HL-60 (cell line): ENCODE measurements around the gene FBXO21.

ENCODE experiments used
- DNase-seq, 2 experiments: peaks; one replicate each; pipeline ENCODE4 v3.0.0-alpha.2; 2010 to 2020; ENCODE audit warnings: low read depth in 1 of 2, low spot score in 1 of 2
- H3K27ac ChIP-seq: fragments of 250-450 bp; sonication (Bioruptor Pico); replicated peaks from 2 replicates; pipeline ENCODE4 v1.5.1; 2020; ENCODE audit warnings: mild to moderate bottlenecking, moderate library complexity
- H3K27me3 ChIP-seq: fragments of 250-450 bp; sonication (Bioruptor Pico); 2 replicates; pipeline ENCODE4 v1.5.1; 2021; ENCODE audit warnings: mild to moderate bottlenecking, moderate library complexity; ENCODE audit not compliant: insufficient read depth, poor library complexity, severe bottlenecking
- H3K4me3 ChIP-seq: replicated peaks from 2 replicates; pipeline ENCODE4 v1.5.1; 2011; ENCODE audit warnings: mild to moderate bottlenecking, control low read depth, low read length; ENCODE audit not compliant: insufficient read depth
- CTCF ChIP-seq: IDR thresholded peaks from one replicate; pipeline ENCODE4 v1.5.1; 2011; ENCODE audit warnings: low read length, control low read depth, inconsistent platforms; ENCODE audit not compliant: insufficient read depth
- GABPA ChIP-seq: IDR thresholded peaks from 2 replicates; pipeline ENCODE4 v1.6.1; 2012; ENCODE audit warnings: low read depth
- POLR2AphosphoS5 ChIP-seq: IDR thresholded peaks from 2 replicates; pipeline ENCODE4 v1.6.1; 2012; ENCODE audit warnings: low read depth
- REST ChIP-seq: IDR thresholded peaks from 2 replicates; pipeline ENCODE4 v1.6.1; 2012; ENCODE audit warnings: low read depth; ENCODE audit not compliant: insufficient replicate concordance
- SPI1 ChIP-seq: IDR thresholded peaks from 2 replicates; pipeline ENCODE4 v1.6.1; 2012; ENCODE audit warnings: low read depth, mild to moderate bottlenecking, borderline replicate concordance
- long read RNA-seq: library from polyadenylated mRNA; unstranded; transcript quantifications from one replicate; pipeline ENCODE4 v2.0.0, GENCODE V29; 2020

Gene FBXO21, protein sequence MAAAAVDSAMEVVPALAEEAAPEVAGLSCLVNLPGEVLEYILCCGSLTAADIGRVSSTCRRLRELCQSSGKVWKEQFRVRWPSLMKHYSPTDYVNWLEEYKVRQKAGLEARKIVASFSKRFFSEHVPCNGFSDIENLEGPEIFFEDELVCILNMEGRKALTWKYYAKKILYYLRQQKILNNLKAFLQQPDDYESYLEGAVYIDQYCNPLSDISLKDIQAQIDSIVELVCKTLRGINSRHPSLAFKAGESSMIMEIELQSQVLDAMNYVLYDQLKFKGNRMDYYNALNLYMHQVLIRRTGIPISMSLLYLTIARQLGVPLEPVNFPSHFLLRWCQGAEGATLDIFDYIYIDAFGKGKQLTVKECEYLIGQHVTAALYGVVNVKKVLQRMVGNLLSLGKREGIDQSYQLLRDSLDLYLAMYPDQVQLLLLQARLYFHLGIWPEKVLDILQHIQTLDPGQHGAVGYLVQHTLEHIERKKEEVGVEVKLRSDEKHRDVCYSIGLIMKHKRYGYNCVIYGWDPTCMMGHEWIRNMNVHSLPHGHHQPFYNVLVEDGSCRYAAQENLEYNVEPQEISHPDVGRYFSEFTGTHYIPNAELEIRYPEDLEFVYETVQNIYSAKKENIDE
- long read RNA-seq, full-length matches to known transcripts = 61 of 65 reads
- long read RNA-seq, partial matches to known transcripts = 1 of 65 reads
- long read RNA-seq, other reads (novel, unspliced or antisense) = 3 of 65 reads

DNA sequence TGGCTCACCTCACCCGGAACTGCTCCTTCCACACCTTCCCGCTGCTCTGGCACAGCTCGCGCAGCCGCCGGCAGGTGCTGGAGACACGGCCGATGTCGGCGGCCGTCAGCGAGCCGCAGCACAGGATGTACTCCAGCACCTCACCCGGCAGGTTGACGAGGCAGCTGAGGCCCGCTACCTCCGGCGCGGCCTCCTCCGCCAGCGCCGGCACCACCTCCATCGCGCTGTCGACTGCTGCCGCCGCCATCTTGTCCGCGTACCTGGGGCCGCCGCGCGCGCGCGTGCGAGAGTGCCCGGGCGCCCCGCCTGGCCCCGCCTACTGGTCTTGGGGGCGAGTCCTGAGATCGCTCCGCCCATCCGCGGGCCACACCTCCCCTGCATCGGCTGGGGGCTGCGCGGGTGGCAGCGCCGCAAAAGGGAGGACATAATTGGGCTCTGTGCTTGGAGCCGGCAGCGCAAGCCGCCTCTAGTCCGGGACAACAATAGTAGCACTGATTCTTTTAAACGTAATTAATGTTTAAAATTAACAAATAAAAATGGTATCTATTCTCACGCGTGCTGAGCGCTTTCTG lies at the start of gene FBXO21:
Gene FBXO21 (minus strand): TSS at position 261 of the 572 bp plus-strand sequence. CDS start 14 bp downstream, at position 247.
- Histone ChIP-seq H3K4me3 (peak within 1 kb of the TSS; percentile 94), H3K27ac (no peak within 1 kb of the TSS), H3K27me3 (no peaks in the 10 kb centered on the region)
- peak; percentile 60 to 82 for DNase-seq
- TF ChIP-seq POLR2AphosphoS5 = peak; percentile 52; the same call in 1 of the 2 replicates
- peak; percentile 66 for TF ChIP-seq REST
- TF ChIP-seq CTCF = no peak
- TF ChIP-seq SPI1 = no peak
- no peak for TF ChIP-seq GABPA

- H3K27me3 ChIP-seq = peaks cover 10% of the 10 kb centered on the region
Measured at GRCh38 chr12:117236456-117237001, 46.3 kb upstream of the FBXO21 start.

GRCh38 chr12:117235261-117235660 lies 45.0 kb upstream of the FBXO21 start:
- H3K27ac ChIP-seq = no peak overlapping the region
- H3K27me3 ChIP-seq = peaks cover 10% of the 10 kb centered on the region
- TF ChIP-seq CTCF = no peak
- TF ChIP-seq REST = no peak
- no peak for TF ChIP-seq POLR2AphosphoS5
- no peak for TF ChIP-seq GABPA
- no peak for TF ChIP-seq SPI1
- no peak for DNase-seq
- H3K4me3 ChIP-seq = no peak overlapping the region

More at GRCh38 chr12:117236456-117237001, 46.3 kb upstream of the FBXO21 start:
- Histone ChIP-seq H3K4me3 (no peak overlapping the region), H3K27ac (no peak overlapping the region)
- TF ChIP-seq SPI1 (no peak), POLR2AphosphoS5 (no peak), CTCF (peak; percentile 63), GABPA (no peak)
- peak; percentile 27 to 81 for DNase-seq
